Activated CD4-positive, alpha-beta memory T cell treated with anti-CD3 and anti-CD28 coated beads for 36 hours (primary cell): ENCODE data around the gene PAPPA2. TPM values are rescaled to one million over a fixed set of nuclear protein-coding genes. Genes with fewer than 3 reads are reported as not detected.

Experiments used
- CTCF ChIA-PET: fragments of 350-600 bp; sonication (Branson Sonifier 250); formaldehyde crosslinking; loops from one replicate; lab custom pipeline; 2021; ENCODE audit warnings: antibody characterized with exemption, inconsistent platforms; lab: Charles Lee
- POLR2A ChIA-PET: fragments of 350-600 bp; sonication (Branson Sonifier 250); formaldehyde crosslinking; loops from one replicate; lab custom pipeline; 2021; ENCODE audit warnings: antibody characterized with exemption; lab: Charles Lee
- DNase-seq: peaks from one replicate; pipeline ENCODE4 v3.0.0-alpha.2; 2020
- H3K27ac Mint-ChIP-seq: one replicate; pipeline ENCODE4 v1.8.0; 2021; ENCODE audit warnings: mixed read lengths
- H3K27me3 Mint-ChIP-seq: one replicate; pipeline ENCODE4 v1.8.0; 2021; ENCODE audit warnings: mixed read lengths
- H3K36me3 Mint-ChIP-seq: one replicate; pipeline ENCODE4 v1.8.0; 2021; ENCODE audit warnings: mixed read lengths
- H3K4me1 Mint-ChIP-seq: one replicate; pipeline ENCODE4 v1.8.0; 2021; ENCODE audit warnings: low read depth, mixed read lengths
- H3K4me3 Mint-ChIP-seq: one replicate; pipeline ENCODE4 v1.8.0; 2021; ENCODE audit warnings: mild to moderate bottlenecking, mixed read lengths
- H3K9me3 Mint-ChIP-seq: one replicate; pipeline ENCODE4 v1.8.0; 2021; ENCODE audit warnings: mixed read lengths
- intact Hi-C: fragments of 100-400 bp; cut with micrococcal nuclease; formaldehyde crosslinking; loops from one replicate; pipeline ENCODE4 v1.15.1; 2023
- total RNA-seq, 2 experiments: library from RNA; stranded (reverse); gene quantifications; one replicate each; pipeline ENCODE4 v1.2.3, GENCODE V29; 2021

Gene PAPPA2
- total RNA-seq, 2 experiments from 2014 or later: 0.44 to 0.64 TPM

DNA sequence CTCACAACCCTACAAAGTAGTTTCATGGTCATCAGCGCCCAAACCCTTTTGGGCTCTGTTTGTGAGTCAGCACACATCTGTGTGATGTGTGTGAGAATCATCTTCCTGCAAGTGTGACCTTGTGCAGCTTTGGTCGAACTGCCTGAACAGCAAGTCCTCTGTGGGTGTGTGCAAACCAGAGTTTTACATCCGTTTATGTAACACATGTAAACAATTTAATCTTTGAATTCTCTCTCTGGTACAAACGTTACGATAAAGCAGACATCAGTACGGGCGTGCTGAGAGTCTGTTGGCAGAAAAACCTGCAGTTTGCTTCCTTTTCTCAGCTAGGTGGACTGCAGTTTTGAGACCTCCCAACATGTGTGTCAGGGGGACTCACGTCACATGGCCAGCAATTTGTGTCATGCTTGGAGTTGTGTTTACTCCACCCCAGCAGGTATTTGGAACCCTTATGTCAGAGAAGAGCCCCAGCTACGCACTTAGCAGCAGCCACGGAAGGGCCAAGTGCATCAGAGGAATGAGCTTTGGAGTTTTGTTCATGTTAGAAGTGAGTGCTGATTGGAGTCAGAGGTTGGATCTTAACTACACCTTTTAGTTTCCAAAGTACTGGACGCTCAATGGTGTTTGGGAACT is 230.8 kb downstream of the PAPPA2 start:
- Mint-ChIP-seq H3K36me3 (no peaks in the 10 kb centered on the region), H3K27me3 (no peaks in the 10 kb centered on the region), H3K9me3 (no peaks in the 10 kb centered on the region), H3K4me3 (no peak overlapping the region), H3K4me1 (no peaks in the 10 kb centered on the region), H3K27ac (no peak overlapping the region)
- ChIA-PET POLR2A (no interaction called here), CTCF (interaction anchor here (1.4 to 1.5 kb wide), 2 partner anchors 9 to 12 kb away, joined by 3 read pairs; no protein-coding TSS in a partner anchor)
- intact Hi-C loops: no loop called here
- DNase-seq: no peak

DNA sequence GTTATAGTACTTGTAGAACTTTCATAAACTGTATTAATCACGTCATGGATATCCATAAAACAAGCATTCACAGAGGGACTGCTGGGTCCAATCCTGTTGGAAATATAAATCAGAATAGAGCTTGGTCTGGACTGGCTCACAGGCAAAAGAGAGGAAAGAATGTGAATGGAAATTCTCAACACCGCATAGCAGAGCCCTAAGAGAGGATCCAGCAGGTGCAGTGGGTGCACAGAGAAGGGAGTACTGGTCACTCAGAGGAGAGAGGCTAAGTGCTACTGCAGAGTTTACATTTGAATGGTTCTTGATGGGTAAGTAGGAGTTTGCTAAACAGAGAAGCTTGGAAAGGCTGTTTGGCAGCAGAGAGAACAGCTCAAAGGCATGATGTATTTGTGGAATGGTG is 231.7 kb downstream of the PAPPA2 start:
- H3K9me3 Mint-ChIP-seq: no peaks in the 10 kb centered on the region
- H3K4me3 Mint-ChIP-seq: no peak overlapping the region
- H3K27me3 Mint-ChIP-seq: no peaks in the 10 kb centered on the region
- H3K4me1 Mint-ChIP-seq: no peaks in the 10 kb centered on the region
- H3K27ac Mint-ChIP-seq: no peak overlapping the region
- DNase-seq: no peak
- CTCF ChIA-PET: interaction anchor here (0.6 to 1.5 kb wide), 4 partner anchors 10 to 202 kb away, joined by 3 to 4 read pairs (median 3); no protein-coding TSS in a partner anchor
- POLR2A ChIA-PET: no interaction called here
- no peaks in the 10 kb centered on the region for H3K36me3 Mint-ChIP-seq
- intact Hi-C loops: no loop called here

DNA sequence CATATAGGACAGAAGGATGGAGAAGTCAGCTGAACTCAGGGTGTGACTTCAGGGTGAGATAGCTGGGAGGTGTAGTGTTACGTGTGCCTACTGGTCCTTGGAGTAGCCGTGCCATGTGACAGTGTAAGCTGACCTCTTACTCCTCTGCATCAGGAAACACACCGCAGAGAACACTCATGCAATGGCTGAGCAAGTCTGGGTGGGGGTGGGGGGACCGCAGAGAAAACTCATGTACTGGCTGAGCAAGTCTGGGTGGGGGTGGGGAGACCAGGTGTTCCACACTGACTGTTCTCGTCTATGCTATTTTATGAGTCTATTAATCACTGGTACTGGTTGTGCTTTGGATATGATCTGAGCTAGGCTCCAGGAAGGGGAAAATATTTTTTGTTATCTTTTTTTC is 233.1 kb downstream of the PAPPA2 start:
- ChIA-PET POLR2A (no interaction called here), CTCF (interaction anchor here (0.7 kb wide), 1 partner anchor 10 kb away, joined by 3 read pairs; no protein-coding TSS in a partner anchor)
- Mint-ChIP-seq H3K27ac (no peak overlapping the region), H3K36me3 (no peaks in the 10 kb centered on the region), H3K4me3 (no peak overlapping the region), H3K27me3 (no peaks in the 10 kb centered on the region), H3K4me1 (no peaks in the 10 kb centered on the region), H3K9me3 (no peaks in the 10 kb centered on the region)
- no peak for DNase-seq
- intact Hi-C loops: no loop called here

DNA sequence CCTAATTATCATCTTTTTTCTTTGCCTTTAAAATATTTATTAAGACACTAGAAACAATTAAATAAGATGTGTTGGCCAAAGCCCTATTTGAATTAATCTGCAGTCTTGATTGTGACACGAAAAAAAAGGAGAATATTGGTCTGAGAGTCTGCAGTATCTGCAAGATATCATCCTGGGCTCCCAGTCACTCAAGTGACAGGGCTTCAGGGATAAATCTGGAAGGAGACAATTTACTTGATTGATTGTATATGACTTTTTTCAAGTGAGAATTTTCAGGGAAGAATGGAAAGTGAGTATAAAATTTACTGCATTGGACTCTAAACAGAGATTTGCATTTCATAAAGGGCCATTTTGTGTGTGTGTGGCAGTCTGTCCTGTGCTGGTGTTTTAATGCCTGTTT is 233.7 kb downstream of the PAPPA2 start:
- no peak for DNase-seq
- intact Hi-C loops: no loop called here
- H3K4me3 Mint-ChIP-seq: no peak overlapping the region
- no peaks in the 10 kb centered on the region for H3K9me3 Mint-ChIP-seq
- H3K36me3 Mint-ChIP-seq: no peaks in the 10 kb centered on the region
- POLR2A ChIA-PET: no interaction called here
- CTCF ChIA-PET: interaction anchor here (0.7 kb wide), 1 partner anchor 9 kb away, joined by 3 read pairs; no protein-coding TSS in a partner anchor
- no peak overlapping the region for H3K27ac Mint-ChIP-seq
- no peaks in the 10 kb centered on the region for H3K27me3 Mint-ChIP-seq
- H3K4me1 Mint-ChIP-seq: no peaks in the 10 kb centered on the region

DNA sequence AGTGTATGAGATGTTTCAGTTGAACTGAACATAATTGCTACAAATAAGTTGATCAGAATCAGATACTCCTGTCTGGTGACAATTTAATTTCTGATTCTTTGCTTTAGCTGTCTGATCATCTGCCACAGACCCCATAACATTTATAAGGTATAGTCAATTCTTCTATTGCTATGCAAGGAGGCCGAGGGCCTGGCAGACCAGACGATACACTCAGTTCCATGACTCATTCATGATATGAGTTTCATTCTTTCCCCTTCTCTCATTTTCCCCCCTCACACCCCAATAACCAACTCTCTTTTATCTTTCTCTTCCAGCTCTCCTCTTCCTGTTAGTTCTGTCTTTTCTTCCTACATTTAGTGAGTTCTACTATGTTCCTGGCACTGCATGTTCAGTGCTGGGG is 236.8 kb downstream of the PAPPA2 start:
- peaks cover 3% of the 10 kb centered on the region for H3K27me3 Mint-ChIP-seq
- intact Hi-C loops: no loop called here
- no peaks in the 10 kb centered on the region for H3K36me3 Mint-ChIP-seq
- no peak for DNase-seq
- no peaks in the 10 kb centered on the region for H3K9me3 Mint-ChIP-seq
- H3K27ac Mint-ChIP-seq: no peak overlapping the region
- no peak overlapping the region for H3K4me3 Mint-ChIP-seq
- CTCF ChIA-PET: no interaction called here
- POLR2A ChIA-PET: no interaction called here
- no peaks in the 10 kb centered on the region for H3K4me1 Mint-ChIP-seq

DNA sequence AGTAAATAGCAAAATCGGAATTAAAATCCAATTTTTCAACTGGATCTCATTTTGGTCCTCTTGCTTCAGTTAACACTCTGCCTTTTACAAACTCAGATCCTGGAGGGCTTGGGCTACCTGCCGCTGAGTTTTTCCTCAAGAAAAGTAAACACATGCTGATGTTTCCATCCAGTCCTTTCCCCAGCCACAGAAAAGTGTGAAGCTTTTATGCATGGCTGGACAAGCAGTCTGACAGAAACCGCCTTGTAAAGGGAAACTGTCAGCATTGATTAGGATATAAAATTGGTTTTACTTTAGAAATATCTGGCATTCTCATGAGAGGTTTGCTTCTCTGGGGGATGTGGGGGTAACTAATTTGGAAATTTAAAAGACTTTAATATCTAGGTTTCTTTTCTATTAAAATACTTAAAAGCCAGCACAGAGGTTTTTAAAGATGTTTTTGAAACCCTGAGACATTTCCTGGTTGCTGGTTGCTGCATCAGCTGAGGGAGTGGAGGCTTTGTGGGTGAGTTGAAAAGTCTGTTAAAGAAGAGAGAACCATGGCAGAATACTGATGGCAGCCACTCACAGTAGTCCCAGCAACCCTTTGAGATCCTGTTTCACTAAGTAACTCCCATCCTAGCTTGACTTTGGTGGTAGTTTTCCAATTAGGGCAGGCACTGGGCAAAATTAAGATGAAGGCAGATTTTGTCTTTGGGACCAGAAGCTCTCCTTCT is 238.3 kb downstream of the PAPPA2 start:
- Mint-ChIP-seq H3K4me3 (no peak overlapping the region), H3K27me3 (peaks cover 3% of the 10 kb centered on the region), H3K27ac (no peak overlapping the region), H3K4me1 (no peaks in the 10 kb centered on the region), H3K9me3 (no peaks in the 10 kb centered on the region), H3K36me3 (no peaks in the 10 kb centered on the region)
- CTCF ChIA-PET: no interaction called here
- intact Hi-C loops: no loop called here
- POLR2A ChIA-PET: no interaction called here
- no peak for DNase-seq

DNA sequence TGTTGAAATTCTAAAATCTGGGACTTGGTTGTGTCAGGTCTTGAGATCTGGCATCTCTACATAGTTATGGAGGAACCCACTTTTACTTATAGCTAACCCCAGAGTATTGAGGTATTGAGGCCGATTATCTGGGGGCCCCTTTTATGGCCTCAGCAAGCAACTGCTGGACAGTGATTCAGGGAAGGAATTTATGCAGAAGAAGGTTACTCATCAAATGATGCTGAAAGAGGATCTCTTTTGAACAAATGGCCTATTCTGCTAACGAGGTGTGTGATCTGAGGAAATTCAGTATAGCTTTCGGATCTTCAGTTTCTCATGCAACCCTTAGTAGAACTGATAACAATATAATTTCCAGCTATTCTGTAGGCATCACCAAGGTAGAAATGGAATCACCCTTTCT is 239.9 kb downstream of the PAPPA2 start:
- CTCF ChIA-PET: no interaction called here
- intact Hi-C loops: no loop called here
- H3K27ac Mint-ChIP-seq: no peak overlapping the region
- H3K27me3 Mint-ChIP-seq: peaks cover 3% of the 10 kb centered on the region
- H3K4me3 Mint-ChIP-seq: no peak overlapping the region
- H3K36me3 Mint-ChIP-seq: no peaks in the 10 kb centered on the region
- H3K9me3 Mint-ChIP-seq: no peaks in the 10 kb centered on the region
- no peak for DNase-seq
- POLR2A ChIA-PET: no interaction called here
- no peaks in the 10 kb centered on the region for H3K4me1 Mint-ChIP-seq

DNA sequence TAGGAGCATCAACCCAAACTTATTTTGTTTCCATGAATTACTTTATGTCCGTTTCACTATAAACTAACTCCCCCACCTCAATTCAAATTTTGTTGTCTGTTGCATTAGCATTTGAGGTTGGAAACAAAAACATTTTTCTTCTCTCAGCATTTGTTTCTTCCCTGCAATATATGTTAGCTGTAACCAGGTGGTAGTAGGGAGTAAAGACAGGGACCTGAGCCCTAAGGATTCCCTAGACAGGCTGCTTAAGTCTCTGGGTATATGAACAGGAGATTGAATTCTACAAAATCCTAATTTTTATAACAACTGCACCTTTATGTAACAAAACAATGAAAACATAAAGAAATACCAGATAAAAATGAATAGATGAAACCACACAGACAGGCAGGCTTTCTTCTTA is 242.6 kb downstream of the PAPPA2 start:
- H3K27me3 Mint-ChIP-seq: peaks cover 3% of the 10 kb centered on the region
- ChIA-PET CTCF (interaction anchor here (1.0 kb wide), 2 partner anchors 9 to 11 kb away, joined by 3 read pairs; no protein-coding TSS in a partner anchor), POLR2A (no interaction called here)
- DNase-seq: no peak
- H3K27ac Mint-ChIP-seq: no peak overlapping the region
- no peak overlapping the region for H3K4me3 Mint-ChIP-seq
- H3K4me1 Mint-ChIP-seq: no peaks in the 10 kb centered on the region
- intact Hi-C loops: no loop called here
- H3K36me3 Mint-ChIP-seq: no peaks in the 10 kb centered on the region
- no peaks in the 10 kb centered on the region for H3K9me3 Mint-ChIP-seq

DNA sequence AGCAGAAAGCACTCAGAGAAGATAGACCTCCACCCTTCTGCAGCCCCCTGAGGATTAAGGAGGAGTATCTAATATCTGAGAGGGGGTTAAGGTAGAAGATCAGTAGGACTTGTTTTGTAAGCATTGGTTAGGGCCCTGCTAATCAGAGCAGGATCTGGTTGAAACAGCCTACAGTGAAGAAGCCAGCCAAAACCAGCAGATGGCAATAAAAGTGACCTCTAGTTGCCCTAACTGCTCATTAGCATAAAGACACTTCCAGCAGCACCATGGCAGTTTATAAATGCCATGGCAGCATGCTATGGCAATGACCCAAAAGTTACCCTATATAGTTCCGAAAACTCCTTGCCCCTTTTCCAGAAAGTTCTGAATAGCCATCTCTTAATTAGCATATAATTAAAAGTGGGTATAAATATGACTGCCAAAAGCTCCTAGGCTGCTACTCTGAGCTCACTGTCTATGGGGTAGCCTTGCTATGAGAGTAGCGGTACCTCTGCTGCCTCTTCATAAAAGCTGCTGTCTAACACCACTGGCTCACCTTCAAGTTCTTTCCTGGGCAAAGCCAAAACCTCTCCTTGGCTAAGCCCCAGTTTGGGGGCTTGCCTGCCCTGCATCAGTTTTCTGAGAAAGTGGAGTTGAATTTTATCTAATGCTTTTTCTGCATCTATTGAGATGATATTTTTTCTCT is 254.2 kb downstream of the PAPPA2 start:
- ChIA-PET CTCF (no interaction called here), POLR2A (no interaction called here)
- Mint-ChIP-seq H3K4me1 (no peaks in the 10 kb centered on the region), H3K27me3 (peaks cover 2% of the 10 kb centered on the region), H3K9me3 (no peaks in the 10 kb centered on the region), H3K27ac (no peak overlapping the region), H3K36me3 (no peaks in the 10 kb centered on the region), H3K4me3 (no peak overlapping the region)
- intact Hi-C loops: no loop called here
- DNase-seq: no peak

DNA sequence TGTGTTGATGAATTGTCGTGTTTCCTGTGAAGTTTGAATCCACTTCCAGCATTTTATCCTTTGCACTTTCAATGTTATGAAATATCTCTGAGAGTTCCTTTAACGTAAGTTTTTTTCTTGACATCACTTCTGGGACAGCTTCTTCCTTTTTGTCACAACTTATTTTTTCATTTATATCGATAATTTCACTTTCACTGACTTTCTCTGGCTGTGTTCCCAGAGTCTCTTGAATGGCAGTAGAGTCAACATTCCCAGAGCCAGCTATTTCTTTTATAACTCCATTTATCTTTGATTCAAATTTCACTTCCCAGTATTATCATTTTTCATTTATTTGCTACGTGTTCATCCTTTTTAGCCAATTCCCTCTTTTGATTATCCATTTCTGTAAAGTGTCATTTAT is 256.5 kb downstream of the PAPPA2 start:
- H3K27ac Mint-ChIP-seq: no peak overlapping the region
- POLR2A ChIA-PET: no interaction called here
- H3K27me3 Mint-ChIP-seq: peaks cover 2% of the 10 kb centered on the region
- H3K9me3 Mint-ChIP-seq: no peaks in the 10 kb centered on the region
- intact Hi-C loops: no loop called here
- no peaks in the 10 kb centered on the region for H3K4me1 Mint-ChIP-seq
- no peaks in the 10 kb centered on the region for H3K36me3 Mint-ChIP-seq
- H3K4me3 Mint-ChIP-seq: no peak overlapping the region
- no peak for DNase-seq
- CTCF ChIA-PET: no interaction called here

DNA sequence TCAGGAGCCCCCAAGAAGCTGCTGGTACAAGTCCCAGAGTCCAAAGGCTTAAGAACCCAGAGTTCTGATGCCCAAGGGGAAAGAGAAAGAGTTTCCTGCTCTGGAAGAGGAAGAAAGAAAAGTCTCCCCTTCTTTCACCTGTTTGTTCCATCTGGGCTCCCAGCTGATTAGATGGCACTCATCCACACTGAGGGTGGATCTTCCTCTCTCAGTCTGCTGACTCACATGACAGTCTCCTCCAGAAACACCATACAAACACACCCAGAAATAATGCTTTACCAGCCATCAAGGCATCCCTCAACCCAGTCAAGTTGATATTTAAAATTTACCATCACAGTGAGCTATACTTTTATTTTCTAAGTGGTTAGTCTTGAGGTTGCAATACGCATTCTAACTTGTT is 257.9 kb downstream of the PAPPA2 start:
- intact Hi-C loops: no loop called here
- H3K4me3 Mint-ChIP-seq: no peak overlapping the region
- no peaks in the 10 kb centered on the region for H3K36me3 Mint-ChIP-seq
- CTCF ChIA-PET: no interaction called here
- H3K27ac Mint-ChIP-seq: no peak overlapping the region
- POLR2A ChIA-PET: no interaction called here
- peaks cover 2% of the 10 kb centered on the region for H3K27me3 Mint-ChIP-seq
- DNase-seq: no peak
- no peaks in the 10 kb centered on the region for H3K9me3 Mint-ChIP-seq
- no peaks in the 10 kb centered on the region for H3K4me1 Mint-ChIP-seq

DNA sequence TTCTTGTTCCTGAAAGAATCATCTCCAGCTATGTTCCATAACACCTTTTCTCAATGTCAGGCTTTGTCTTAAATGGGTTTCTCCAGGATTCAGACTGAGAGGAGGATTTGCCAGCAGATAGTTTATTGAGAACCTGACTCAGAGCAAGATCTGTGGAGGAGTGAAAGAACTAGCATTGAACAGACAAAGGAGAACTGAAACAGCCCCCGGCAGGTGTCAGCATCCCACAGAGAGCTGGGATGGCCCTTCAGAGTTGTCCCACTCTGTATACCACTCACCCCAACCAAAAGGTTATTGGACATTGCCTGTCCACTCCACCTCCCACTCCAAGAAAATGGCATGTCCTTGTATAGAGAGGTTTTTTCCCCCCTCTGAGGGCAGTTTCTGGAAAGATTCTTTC is 270.7 kb downstream of the PAPPA2 start:
- ChIA-PET POLR2A (no interaction called here), CTCF (no interaction called here)
- H3K4me3 Mint-ChIP-seq: no peak overlapping the region

More for the DNA sequence above, 270.7 kb downstream of the PAPPA2 start:
- intact Hi-C loops: no loop called here
- H3K36me3 Mint-ChIP-seq: no peaks in the 10 kb centered on the region
- no peak for DNase-seq
- H3K9me3 Mint-ChIP-seq: no peaks in the 10 kb centered on the region
- H3K4me1 Mint-ChIP-seq: no peaks in the 10 kb centered on the region
- H3K27me3 Mint-ChIP-seq: no peaks in the 10 kb centered on the region
- H3K27ac Mint-ChIP-seq: no peak overlapping the region
